ENCODE results near the gene PYGO2. TPM values are rescaled to one million over a fixed set of nuclear protein-coding genes. Genes with fewer than 3 reads are reported as not detected.

Gene PYGO2
- total and polyA plus RNA-seq, 2 of the 8 experiments (the other 6 are each of a cell fraction or from before 2014, with no cell fraction given) = 31.0 to 31.6 TPM

- TF ChIP-seq GTF2F1 (IDR thresholded peaks at IDR 0.05; ENCODE audit: borderline replicate concordance, low read depth, low read length) (peak; percentile 49; the same call in 1 of the 2 replicates), CHD2 (IDR thresholded peaks at IDR 0.05; ENCODE audit: low read length) (peak; percentile 47; the same call in 1 of the 2 replicates), CREB1 (IDR thresholded peaks at IDR 0.05) (peak; percentile 45; the same call in 1 of the 2 replicates), TAF7 (optimal IDR thresholded peaks at IDR 0.05; ENCODE audit: borderline replicate concordance, low read depth, low read length) (peak; percentile 80), CTCF (IDR thresholded peaks at IDR 0.05; ENCODE audit: control extremely low read depth in 1 of 3, insufficient read depth in 1 of 3, low read depth in 1 of 3, low read length in 3 of 3) (peak in 2 of 3 experiments; percentile 91 to 96; a peak in 3 of 4 replicates), CEBPB (IDR thresholded peaks at IDR 0.05; ENCODE audit: low read depth, low read length) (no peak), MAX (IDR thresholded peaks at IDR 0.05) (peak; percentile 37; the same call in 1 of the 2 replicates), YY1 (IDR thresholded peaks at IDR 0.05; ENCODE audit: low read depth, low read length) (no peak)
Measured at GRCh38 chr1:154998818-154999570, 37.4 kb upstream of the PYGO2 start (continued).

Data from H1 (cell line).